ENCODE results near the gene PRKN. TPM values are rescaled to one million over a fixed set of nuclear protein-coding genes. Genes with fewer than 3 reads are reported as not detected.

Gene PRKN
- total and polyA plus RNA-seq, 9 of the 15 experiments (the other 6 are each of a cell fraction or from before 2014, with no cell fraction given), result 0.03 to 0.96 (median 0.15) TPM; not detected in 2

DNA sequence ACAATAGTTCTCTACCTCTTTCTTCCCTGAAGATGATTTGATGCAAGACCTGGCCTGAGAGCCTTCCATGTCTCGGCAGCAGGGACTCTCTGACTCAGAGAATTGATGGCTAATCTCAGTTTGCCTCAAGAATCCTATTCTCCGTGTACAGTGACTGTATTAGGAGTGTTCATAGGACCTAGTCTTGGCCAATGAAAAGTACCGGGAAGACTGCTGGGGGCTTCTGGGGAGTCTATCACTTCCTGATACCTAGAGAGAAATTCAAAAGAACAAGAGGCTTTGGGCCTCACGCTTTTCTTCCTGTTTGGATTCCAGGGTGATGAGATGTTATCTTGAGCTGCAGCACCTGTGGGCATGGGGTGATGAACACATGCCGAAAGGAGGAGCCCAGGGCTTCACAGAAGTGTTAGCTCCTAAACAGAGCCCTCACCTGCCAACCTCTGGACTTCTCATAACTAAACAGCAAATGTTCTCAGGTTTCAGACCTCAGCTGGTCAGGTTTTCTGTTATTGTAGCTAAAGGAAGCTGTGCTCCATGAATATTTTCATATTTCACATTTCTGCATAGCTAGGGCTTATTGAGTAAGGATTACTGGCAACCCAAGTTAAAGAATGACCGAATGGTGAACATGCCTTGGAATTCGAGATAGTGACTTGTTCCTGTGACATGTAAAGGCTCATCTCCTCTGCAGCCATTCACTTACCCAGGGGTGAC lies 1130.6 kb downstream of the PRKN start:
- Histone ChIP-seq H3K79me2 (ENCODE audit: control insufficient read depth, insufficient read depth, low read length) (no peaks in the 10 kb centered on the region), H3K4me1 (replicated peaks in 1 of 2; ENCODE audit: control insufficient read depth in 2 of 2, insufficient read depth in 2 of 2, low read length in 2 of 2) (no peaks in the 10 kb centered on the region), H4K20me1 (replicated peaks; ENCODE audit: control insufficient read depth, insufficient read depth, low read length) (no peaks in the 10 kb centered on the region), H3K4me3 (no peak overlapping the region), H3K4me2 (ENCODE audit: insufficient read depth, low read length) (no peak overlapping the region), H3K9me3 (replicated peaks; ENCODE audit: control insufficient read depth, insufficient read depth, low read depth, low read length) (no peaks in the 10 kb centered on the region), H3K9me1 (ENCODE audit: control insufficient read depth, insufficient read depth, low read length) (no peaks in the 10 kb centered on the region), H3K36me3 (ENCODE audit: control insufficient read depth, insufficient read depth, low read length) (no peaks in the 10 kb centered on the region), H3K27ac (ENCODE audit: extremely low read depth, low read depth, low read length) (no peak overlapping the region), H3K9ac (ENCODE audit: insufficient read depth in 1 of 2, low read depth in 2 of 2, low read length in 2 of 2) (no peak overlapping the region), H3K27me3 (ENCODE audit: control insufficient read depth in 2 of 2, insufficient read depth in 2 of 2, low read length in 2 of 2) (no peaks in the 10 kb centered on the region), H2AFZ (ENCODE audit: low read depth, low read length) (no peak overlapping the region)
- ATAC-seq (no peak), FAIRE-seq (no peak), DNase-seq (ENCODE audit: extremely low read depth in 1 of 4, low spot score in 3 of 4) (no peak)
- BruUV-seq (replicated peaks), result no TSS peak
- TF ChIP-seq ZNF224 (CRISPR knock-in tag; IDR thresholded peaks at IDR 0.05), result no peak
- no peak for TF ChIP-seq SIX5 (IDR thresholded peaks at IDR 0.05; ENCODE audit: borderline replicate concordance in 1 of 2, insufficient read depth in 1 of 2, low read depth in 1 of 2, low read length in 2 of 2)
- TF ChIP-seq RFX1 (IDR thresholded peaks at IDR 0.05), result no peak
- TF ChIP-seq NFYB (IDR thresholded peaks at IDR 0.05; ENCODE audit: extremely low read depth, insufficient read length), result no peak
- no peak for TF ChIP-seq L3MBTL2 (IDR thresholded peaks at IDR 0.05)
- TF ChIP-seq EHMT2 (IDR thresholded peaks at IDR 0.05), result no peak
- no peak for TF ChIP-seq NR2C2 (CRISPR knock-in tag; IDR thresholded peaks at IDR 0.05)
- no peak for TF ChIP-seq NR2C2 (tag; IDR thresholded peaks at IDR 0.05)
- in situ Hi-C loops (cut with MboI), result no loop called here
- ChIA-PET CTCF (ENCODE audit: low intra/inter-chr PET ratio) (no interaction called here), POLR2A (no interaction called here)
- under 1% methylated on average over 7 of the region's 7 CpGs for WGBS (ENCODE audit: insufficient coverage, low coverage, missing lambda C conversion rate)
- intact Hi-C loops (cut with micrococcal nuclease), result no loop called here
